Subcutaneous adipose tissue (tissue), 4 donors: ENCODE data around the gene GPRC5D. TPM values are rescaled to one million over a fixed set of nuclear protein-coding genes. Genes with fewer than 3 reads are reported as not detected.

ENCODE experiments used
- small RNA-seq: library from RNA; depleted of rRNA; stranded (forward); fragments of <200 nt; gene quantifications from one replicate; pipeline ENCODE3, GENCODE V24; 2016
- total RNA-seq, 4 donors: library from RNA; depleted of rRNA; stranded (reverse); fragments of >200 nt; gene quantifications; one replicate each; pipeline ENCODE4 v1.1.0, GENCODE V29; 2016
- TF ChIP-seq, protein P1 (sequence below): fragments of 450-650 bp; IDR thresholded peaks from one replicate; pipeline ENCODE4 v1.5.1; 2016; ENCODE audit warnings: low read depth, mild to moderate bottlenecking, control low read depth, antibody characterized with exemption, moderate library complexity

GPRC5D gene
- total RNA-seq, 4 donors from 2014 or later, result 1.8 TPM; not detected in 3

DNA sequence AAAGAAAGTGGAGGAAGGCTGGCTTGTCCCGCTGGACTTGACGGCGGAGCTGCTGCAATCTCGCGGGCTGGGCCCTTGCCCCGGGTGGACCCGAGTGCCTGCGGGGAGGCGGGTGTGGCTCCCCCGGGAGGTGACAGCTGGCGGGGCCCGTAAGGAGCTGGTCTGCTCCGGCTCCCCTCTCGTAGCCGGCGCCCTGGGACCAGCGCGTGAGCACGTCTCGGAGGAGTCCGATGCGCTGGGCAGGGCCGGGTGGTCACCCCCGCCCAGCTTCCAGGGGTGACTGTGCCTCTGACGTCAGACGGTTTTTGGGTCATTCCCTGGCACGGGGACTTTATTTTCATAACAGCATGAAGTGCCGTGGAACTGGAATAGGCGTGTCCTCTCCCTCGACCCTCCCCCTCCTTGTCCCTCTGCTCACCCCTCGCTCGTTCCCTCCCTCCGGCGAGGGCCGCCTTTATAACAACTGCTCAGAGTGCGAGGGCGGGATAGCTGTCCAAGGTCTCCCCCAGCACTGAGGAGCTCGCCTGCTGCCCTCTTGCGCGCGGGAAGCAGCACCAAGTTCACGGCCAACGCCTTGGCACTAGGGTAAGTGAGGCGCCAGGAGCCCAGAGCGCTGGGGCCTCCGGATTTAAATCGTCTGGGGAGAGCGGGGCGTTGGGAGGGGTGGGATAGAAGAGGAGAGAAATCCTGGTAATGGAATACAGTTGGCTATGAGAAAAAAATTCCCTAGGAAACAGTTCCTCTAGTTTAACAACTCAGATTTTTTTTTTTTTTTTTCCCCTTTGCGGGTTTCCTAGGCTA, 60.7 kb downstream of the GPRC5D start, which contains the start of gene GPRC5A:
Gene GPRC5A, plus strand, starts transcription at position 483 of the 801 bp plus-strand sequence. CDS start 16,688 bp downstream, outside the sequence.
- TF ChIP-seq, protein P1, sequence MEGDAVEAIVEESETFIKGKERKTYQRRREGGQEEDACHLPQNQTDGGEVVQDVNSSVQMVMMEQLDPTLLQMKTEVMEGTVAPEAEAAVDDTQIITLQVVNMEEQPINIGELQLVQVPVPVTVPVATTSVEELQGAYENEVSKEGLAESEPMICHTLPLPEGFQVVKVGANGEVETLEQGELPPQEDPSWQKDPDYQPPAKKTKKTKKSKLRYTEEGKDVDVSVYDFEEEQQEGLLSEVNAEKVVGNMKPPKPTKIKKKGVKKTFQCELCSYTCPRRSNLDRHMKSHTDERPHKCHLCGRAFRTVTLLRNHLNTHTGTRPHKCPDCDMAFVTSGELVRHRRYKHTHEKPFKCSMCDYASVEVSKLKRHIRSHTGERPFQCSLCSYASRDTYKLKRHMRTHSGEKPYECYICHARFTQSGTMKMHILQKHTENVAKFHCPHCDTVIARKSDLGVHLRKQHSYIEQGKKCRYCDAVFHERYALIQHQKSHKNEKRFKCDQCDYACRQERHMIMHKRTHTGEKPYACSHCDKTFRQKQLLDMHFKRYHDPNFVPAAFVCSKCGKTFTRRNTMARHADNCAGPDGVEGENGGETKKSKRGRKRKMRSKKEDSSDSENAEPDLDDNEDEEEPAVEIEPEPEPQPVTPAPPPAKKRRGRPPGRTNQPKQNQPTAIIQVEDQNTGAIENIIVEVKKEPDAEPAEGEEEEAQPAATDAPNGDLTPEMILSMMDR, result no peak

Small RNAs within 50 kb of the gene (small RNA-seq; reads per million reads assigned to genes)
- gene RF00604, result not detected

Other genes with a start within 250 kb of the GPRC5D start
- 10 to 100 TPM; 45.3 to 76.0 (median 64.9) TPM for gene CDKN1B, start 234.8 kb downstream of the GPRC5D start, total RNA-seq
- 100 to 1,000 TPM in 3 of 4 donors, 10 to 100 TPM in 1; 57.3 to 281 (median 206) TPM for gene APOLD1, start 166.5 kb downstream of the GPRC5D start, total RNA-seq
- gene DDX47, start 138.8 kb downstream of the GPRC5D start, total RNA-seq, result 10 to 100 TPM; 32.6 to 70.9 (median 36.5) TPM
- 10 to 100 TPM in 1 of 4 donors, 1 to 10 TPM in 3; 2.7 to 15.7 (median 5.2) TPM for gene GPRC5A, start 60.6 kb downstream of the GPRC5D start, total RNA-seq
- gene HEBP1, start 48.1 kb upstream of the GPRC5D start, total RNA-seq, result 10 to 100 TPM; 65.4 to 80.1 (median 71.7) TPM
- gene FAM234B, start 92.2 kb upstream of the GPRC5D start, total RNA-seq, result 1 to 10 TPM; 5.2 to 6.4 (median 5.7) TPM
- not detected for gene GSG1, start 151.5 kb upstream of the GPRC5D start, total RNA-seq
- 100 to 1,000 TPM; 583 to 987 (median 676) TPM for gene EMP1, start 244.6 kb upstream of the GPRC5D start, total RNA-seq